Heart left ventricle (tissue), 13 donors: ENCODE measurements around the gene AGTRAP.

Experiments used
- POLR2A ChIP-seq, 2 donors: fragments of 450-650 bp; IDR thresholded peaks; one replicate each; pipeline ENCODE4 v1.6.1; 2017; ENCODE audit warnings: antibody characterized with exemption in 2 of 2, mild to moderate bottlenecking in 2 of 2, moderate library complexity in 2 of 2
- TF ChIP-seq, protein P1 (sequence below), 12 donors: fragments of 200-600 bp; sonication (generic) in 4 of 12; IDR thresholded peaks; one replicate each; pipeline versions ENCODE4 v1.5.0 to v1.8.0; 2018 to 2022; ENCODE audit warnings: antibody characterized with exemption in 12 of 12, mild to moderate bottlenecking in 5 of 12
- donor health status: ischemic (EF 13 %, LVEDD 7.1; RV severe dilation, severe dysfunction).
- donor health status: DM: no; HTN: yes; CAD: no.
- donor health status: DM: no; HTN: no; CAD: no.
- donor health status: ischemic (EF 25% LVEDD 6.9; RV normal size, moderate dysfunction).
- donor health status: ischemic (EF 25% LVEDD 5.7; RV mildly dilated, moderate dysfunction).
- donor health status: ischemic (EF 35%, LVEDD 5.7; RV mildly dilated, moderate dysfunction).
- donor health status: nonischemic (EF 11% LVEDD 7.7; RV severe dilation, severe dysfunction).
- donor health status: DM: yes; HTN: yes; CAD: no.
- donor health status: PGD.
- donor health status: ischemic (EF 29% LVEDD 5.4; RV normal size, mild dysfunction).
- donor health status: nonischemic (EF 23%, LVEDD 6.1; RV moderate dilation, normal function).

DNA sequence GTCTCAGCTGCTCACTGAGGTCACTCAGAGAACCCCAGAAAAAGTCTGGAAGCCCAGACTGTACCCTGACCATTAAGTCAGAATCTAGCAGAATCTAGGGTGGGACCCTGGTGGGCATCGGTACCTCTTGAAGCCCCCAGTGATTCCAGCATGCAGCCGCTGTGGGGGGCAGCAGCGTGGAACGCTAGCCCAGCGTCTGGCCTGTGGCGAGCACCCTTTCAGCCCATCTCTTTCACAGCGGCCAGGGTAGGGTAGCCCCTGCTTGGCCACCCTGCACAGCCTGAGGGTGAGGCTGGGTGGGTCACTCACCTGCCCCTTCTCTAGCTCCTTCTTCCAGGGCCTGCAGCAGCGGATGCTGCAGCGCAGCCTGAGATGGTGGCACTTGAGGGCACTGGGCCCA, 42.4 kb downstream of the AGTRAP start:
- TF ChIP-seq, protein P1, sequence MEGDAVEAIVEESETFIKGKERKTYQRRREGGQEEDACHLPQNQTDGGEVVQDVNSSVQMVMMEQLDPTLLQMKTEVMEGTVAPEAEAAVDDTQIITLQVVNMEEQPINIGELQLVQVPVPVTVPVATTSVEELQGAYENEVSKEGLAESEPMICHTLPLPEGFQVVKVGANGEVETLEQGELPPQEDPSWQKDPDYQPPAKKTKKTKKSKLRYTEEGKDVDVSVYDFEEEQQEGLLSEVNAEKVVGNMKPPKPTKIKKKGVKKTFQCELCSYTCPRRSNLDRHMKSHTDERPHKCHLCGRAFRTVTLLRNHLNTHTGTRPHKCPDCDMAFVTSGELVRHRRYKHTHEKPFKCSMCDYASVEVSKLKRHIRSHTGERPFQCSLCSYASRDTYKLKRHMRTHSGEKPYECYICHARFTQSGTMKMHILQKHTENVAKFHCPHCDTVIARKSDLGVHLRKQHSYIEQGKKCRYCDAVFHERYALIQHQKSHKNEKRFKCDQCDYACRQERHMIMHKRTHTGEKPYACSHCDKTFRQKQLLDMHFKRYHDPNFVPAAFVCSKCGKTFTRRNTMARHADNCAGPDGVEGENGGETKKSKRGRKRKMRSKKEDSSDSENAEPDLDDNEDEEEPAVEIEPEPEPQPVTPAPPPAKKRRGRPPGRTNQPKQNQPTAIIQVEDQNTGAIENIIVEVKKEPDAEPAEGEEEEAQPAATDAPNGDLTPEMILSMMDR (IDR thresholded peaks at IDR 0.05), result no peak
- TF ChIP-seq POLR2A (IDR thresholded peaks at IDR 0.05), result no peak
